Hindlimb muscle (tissue), 1 donor: ENCODE data around the gene CORO1A. TPM values are rescaled to one million over a fixed set of nuclear protein-coding genes. Genes with fewer than 3 reads are reported as not detected.
"Not testable (repeated sequence)": the region's sequence is repeated elsewhere in the genome, so short reads cannot be mapped to it uniquely, and the experiment has no call there.

Experiments used
- DNase-seq: peaks from one replicate; pipeline ENCODE4 v3.0.0-alpha.2; 2013
- polyA plus RNA-seq: library from polyadenylated mRNA; unstranded; fragments of 120-200 nt; gene quantifications from one replicate; pipeline ENCODE4 v1.2.1, GENCODE V29; 2013; ENCODE audit not compliant: insufficient read length

Gene CORO1A
- polyA plus RNA-seq, 1 donor = 16.8 TPM

GRCh38 chr16:30205541-30206236 lies 22.3 kb downstream of the CORO1A start:
- DNase-seq = not testable (repeated sequence)

GRCh38 chr16:30206252-30206651 lies 22.9 kb downstream of the CORO1A start:
- not testable (repeated sequence) for DNase-seq

GRCh38 chr16:30207063-30207704 lies 23.8 kb downstream of the CORO1A start:
- not testable (repeated sequence) for DNase-seq

GRCh38 chr16:30209032-30209431 lies 25.6 kb downstream of the CORO1A start:
- not testable (repeated sequence) for DNase-seq

- not testable (repeated sequence) for DNase-seq
These were observed 28.0 kb downstream of the CORO1A start for GRCh38 chr16:30211414-30211813.

- not testable (repeated sequence) for DNase-seq
These were observed 33.7 kb downstream of the CORO1A start for GRCh38 chr16:30217082-30217481.

Other genes starting within 250 kb of the CORO1A start
- 61.2 TPM for gene TMEM219, start 221.5 kb upstream of the CORO1A start, polyA plus RNA-seq
- gene TAOK2, start 209.7 kb upstream of the CORO1A start, polyA plus RNA-seq = 36.0 TPM
- 16.4 TPM for gene HIRIP3, start 188.0 kb upstream of the CORO1A start, polyA plus RNA-seq
- gene INO80E, start 187.4 kb upstream of the CORO1A start, polyA plus RNA-seq = 43.7 TPM
- gene DOC2A, start 172.6 kb upstream of the CORO1A start, polyA plus RNA-seq = 1.4 TPM
- not detected for gene C16orf92, start 160.4 kb upstream of the CORO1A start, polyA plus RNA-seq
- 1.6 TPM for gene TLCD3B, start 152.3 kb upstream of the CORO1A start, polyA plus RNA-seq
- gene ALDOA, start 117.8 kb upstream of the CORO1A start, polyA plus RNA-seq = 2,997 TPM
- gene PPP4C, start 107.6 kb upstream of the CORO1A start, polyA plus RNA-seq = 64.3 TPM
- gene TBX6, start 91.7 kb upstream of the CORO1A start, polyA plus RNA-seq = 0.77 TPM
- gene YPEL3, start 87.4 kb upstream of the CORO1A start, polyA plus RNA-seq = 42.8 TPM
- 8.5 TPM for gene GDPD3, start 70.1 kb upstream of the CORO1A start, polyA plus RNA-seq
- 58.1 TPM for gene MAPK3, start 60.4 kb upstream of the CORO1A start, polyA plus RNA-seq
- gene BOLA2B, start 10.1 kb downstream of the CORO1A start, polyA plus RNA-seq = 24.3 TPM
- gene SLX1A, start 10.3 kb downstream of the CORO1A start, polyA plus RNA-seq = 17.2 TPM
- gene SULT1A3, start 15.7 kb downstream of the CORO1A start, polyA plus RNA-seq = 4.5 TPM
- gene NPIPB13, start 64.9 kb downstream of the CORO1A start, polyA plus RNA-seq = 15.5 TPM
- gene CD2BP2, start 171.7 kb downstream of the CORO1A start, polyA plus RNA-seq = 34.3 TPM
- 40.8 TPM for gene TBC1D10B, start 186.9 kb downstream of the CORO1A start, polyA plus RNA-seq
- gene MYL11, start 191.2 kb downstream of the CORO1A start, polyA plus RNA-seq = 9,565 TPM
- gene SEPTIN1, start 199.0 kb downstream of the CORO1A start, polyA plus RNA-seq = 3.2 TPM
- 7.0 TPM for gene ZNF48, start 211.8 kb downstream of the CORO1A start, polyA plus RNA-seq
- gene ZNF771, start 224.0 kb downstream of the CORO1A start, polyA plus RNA-seq = 6.0 TPM
- 28.4 TPM for gene DCTPP1, start 246.4 kb downstream of the CORO1A start, polyA plus RNA-seq